Measurements from ENCODE around the gene AURKA. TPM values are rescaled to one million over a fixed set of nuclear protein-coding genes. Genes with fewer than 3 reads are reported as not detected.

Gene AURKA
- total RNA-seq, 4 donors from 2014 or later: 1.6 to 11.3 (median 4.6) TPM

- Histone ChIP-seq H3K36me3 (no peaks in the 10 kb centered on the region), H3K9me3 (no peaks in the 10 kb centered on the region), H3K27me3 (peaks cover 12 to 15% (median 14%) of the 10 kb centered on the region in 3 donors), H3K4me3 (no peak overlapping the region), H3K27ac (no peak overlapping the region), H3K4me1 (no peaks in the 10 kb centered on the region)
- in situ Hi-C loops (cut with MboI; ENCODE audit: low sequenced_read_pairs in 4 of 4): no loop called here
- no peak for ATAC-seq
- intact Hi-C loops (cut with DNase I; ENCODE audit: low total_unique reads): no loop called here
- no peak for DNase-seq
- TF ChIP-seq CTCF (IDR thresholded peaks at IDR 0.05 in 4 of 5, conservative IDR thresholded peaks at IDR 0.05 in 1 of 5): no peak
- no peak for TF ChIP-seq POLR2A (IDR thresholded peaks at IDR 0.05)
These were observed 43.3 kb downstream of the AURKA start for GRCh38 chr20:56348746-56349145.

- in situ Hi-C loops (cut with MboI; ENCODE audit: low sequenced_read_pairs in 4 of 4) (no loop called here), intact Hi-C loops (cut with DNase I; ENCODE audit: low total_unique reads) (no loop called here)
- Histone ChIP-seq H3K27ac (no peak overlapping the region), H3K27me3 (peaks cover 12 to 20% (median 18%) of the 10 kb centered on the region in 3 donors), H3K4me1 (no peaks in the 10 kb centered on the region), H3K9me3 (no peaks in the 10 kb centered on the region), H3K4me3 (no peak overlapping the region), H3K36me3 (no peaks in the 10 kb centered on the region)
- no peak for ATAC-seq
- no peak for TF ChIP-seq POLR2A (IDR thresholded peaks at IDR 0.05)
- no peak for TF ChIP-seq CTCF (IDR thresholded peaks at IDR 0.05 in 4 of 5, conservative IDR thresholded peaks at IDR 0.05 in 1 of 5)
- DNase-seq: no peak
These were observed 43.7 kb downstream of the AURKA start for GRCh38 chr20:56348305-56348693.

GRCh38 chr20:56347628-56348304 is 44.2 kb downstream of the AURKA start:
- Histone ChIP-seq H3K27me3 (peaks cover 12 to 24% (median 19%) of the 10 kb centered on the region in 3 donors), H3K4me3 (no peak overlapping the region), H3K4me1 (no peaks in the 10 kb centered on the region), H3K9me3 (no peaks in the 10 kb centered on the region), H3K36me3 (no peaks in the 10 kb centered on the region), H3K27ac (no peak overlapping the region)
- TF ChIP-seq POLR2A (IDR thresholded peaks at IDR 0.05) (no peak), CTCF (IDR thresholded peaks at IDR 0.05 in 4 of 5, conservative IDR thresholded peaks at IDR 0.05 in 1 of 5) (no peak)
- intact Hi-C loops (cut with DNase I; ENCODE audit: low total_unique reads) (no loop called here), in situ Hi-C loops (cut with MboI; ENCODE audit: low sequenced_read_pairs in 4 of 4) (no loop called here)
- ATAC-seq (no peak), DNase-seq (no peak)

GRCh38 chr20:56345911-56346310 is 46.1 kb downstream of the AURKA start:
- no peak for DNase-seq
- Histone ChIP-seq H3K36me3 (no peaks in the 10 kb centered on the region), H3K27ac (no peak overlapping the region), H3K27me3 (peaks cover 12 to 30% (median 19%) of the 10 kb centered on the region in 3 donors), H3K9me3 (no peaks in the 10 kb centered on the region), H3K4me3 (no peak overlapping the region), H3K4me1 (no peaks in the 10 kb centered on the region)
- ATAC-seq: no peak
- intact Hi-C loops (cut with DNase I; ENCODE audit: low total_unique reads): no loop called here
- in situ Hi-C loops (cut with MboI; ENCODE audit: low sequenced_read_pairs in 4 of 4): no loop called here
- TF ChIP-seq POLR2A (IDR thresholded peaks at IDR 0.05) (no peak), CTCF (IDR thresholded peaks at IDR 0.05 in 4 of 5, conservative IDR thresholded peaks at IDR 0.05 in 1 of 5) (no peak)

Measured in gastrocnemius medialis (tissue), 4 donors.